ENCODE measurements around the gene TASOR2.

The TASOR2 gene

DNA sequence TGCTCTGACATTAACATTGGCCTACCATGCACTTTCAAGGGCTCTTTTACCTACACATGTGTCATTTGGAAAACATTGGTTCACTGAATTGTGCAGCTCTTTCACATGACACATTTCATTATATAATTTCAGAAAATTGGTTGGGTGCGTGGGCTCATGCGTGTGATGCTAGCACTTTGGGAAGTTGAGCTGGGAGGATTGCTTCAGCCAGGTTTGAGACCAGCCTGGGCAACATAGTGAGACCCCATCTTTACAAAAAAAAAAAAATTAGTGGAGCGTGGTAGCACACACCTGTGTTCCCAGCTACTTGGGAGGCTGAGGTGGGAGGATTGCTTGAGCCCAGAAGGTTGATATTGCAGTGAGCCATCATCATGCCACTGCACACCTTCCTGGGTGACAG is 3.9 kb downstream of the TASOR2 start:
- no peak for FAIRE-seq

DNA sequence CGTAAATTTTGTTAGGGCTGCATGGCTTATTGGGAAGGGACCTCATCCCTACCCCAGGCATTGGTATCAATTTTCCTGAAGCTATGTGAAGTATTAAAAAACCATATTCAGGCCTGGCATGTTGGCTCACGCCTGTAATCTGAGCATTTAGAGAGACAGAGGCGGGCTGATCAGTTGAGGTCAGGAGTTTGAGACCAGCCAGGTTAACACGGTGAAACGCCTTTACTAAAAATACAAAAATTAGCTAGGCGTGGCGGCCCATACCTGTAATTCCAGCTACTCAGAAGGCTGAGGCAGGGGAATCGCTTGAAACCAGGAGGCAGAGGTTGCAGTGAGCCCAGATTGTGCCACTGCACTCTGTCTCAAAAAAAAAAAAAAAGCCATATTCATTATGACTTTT is 7.1 kb downstream of the TASOR2 start:
- FAIRE-seq = no peak

DNA sequence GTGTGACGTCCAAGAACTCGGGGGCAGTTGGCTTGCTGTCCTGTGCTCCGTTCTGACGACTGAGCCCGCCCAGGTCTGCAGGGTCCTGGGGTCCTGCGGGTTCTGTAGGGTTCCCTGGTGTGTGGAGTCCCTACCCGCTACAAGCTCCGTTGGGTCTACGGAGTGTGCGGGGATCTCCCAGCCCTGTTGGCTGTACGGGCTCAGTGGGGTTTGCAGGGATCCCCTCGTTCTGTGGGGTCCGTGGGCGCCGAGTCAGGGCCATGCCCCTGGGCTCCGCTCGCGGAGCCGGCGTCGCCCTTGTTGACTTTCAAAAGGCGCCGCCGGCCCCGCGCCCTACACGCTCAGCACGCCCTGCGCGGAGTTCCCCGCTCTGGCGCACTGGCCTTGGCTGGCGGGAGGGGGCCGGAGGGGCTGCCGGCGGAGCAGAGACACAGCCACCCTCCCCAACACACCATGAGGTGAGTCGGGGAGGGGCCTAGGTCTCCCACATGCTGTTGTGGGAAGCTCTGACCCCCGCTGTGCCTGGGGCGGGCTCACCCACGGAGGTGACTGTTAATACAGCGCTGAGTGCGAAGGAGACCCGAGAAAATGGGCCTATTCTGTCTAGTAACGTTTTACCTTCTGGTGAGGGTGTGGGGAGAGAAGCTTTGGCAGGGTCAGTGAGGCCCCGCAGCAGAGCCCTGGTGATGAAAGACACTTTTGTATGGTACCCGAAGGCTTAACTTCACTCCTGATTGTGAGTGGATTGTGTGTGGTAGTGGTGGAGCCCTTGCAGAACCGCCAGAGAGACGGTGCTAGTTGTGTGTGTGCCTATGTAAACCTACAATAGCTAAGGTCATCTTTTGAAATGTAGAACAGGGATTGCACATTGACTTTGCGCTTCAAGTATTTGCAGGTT is 8.1 kb downstream of the TASOR2 start:
- FAIRE-seq = no peak

DNA sequence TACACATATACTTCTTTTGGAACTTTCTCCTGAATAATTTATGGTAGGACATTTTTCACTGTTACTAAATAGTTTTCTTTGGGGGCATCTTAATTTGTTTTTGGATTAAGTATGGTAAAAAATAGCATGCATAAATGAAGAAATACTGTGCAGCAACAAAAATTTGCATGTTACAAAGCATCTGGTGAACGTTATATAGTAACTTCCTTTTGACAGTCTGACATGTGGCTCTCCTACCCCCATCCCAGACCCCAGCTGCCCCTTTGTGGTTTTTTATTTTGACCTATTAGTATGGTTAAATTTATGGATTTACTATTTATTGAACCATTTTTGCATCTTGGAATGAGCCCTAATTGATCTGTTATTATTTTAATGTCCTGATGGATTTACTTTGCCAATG is 9.9 kb downstream of the TASOR2 start:
- FAIRE-seq = no peak

DNA sequence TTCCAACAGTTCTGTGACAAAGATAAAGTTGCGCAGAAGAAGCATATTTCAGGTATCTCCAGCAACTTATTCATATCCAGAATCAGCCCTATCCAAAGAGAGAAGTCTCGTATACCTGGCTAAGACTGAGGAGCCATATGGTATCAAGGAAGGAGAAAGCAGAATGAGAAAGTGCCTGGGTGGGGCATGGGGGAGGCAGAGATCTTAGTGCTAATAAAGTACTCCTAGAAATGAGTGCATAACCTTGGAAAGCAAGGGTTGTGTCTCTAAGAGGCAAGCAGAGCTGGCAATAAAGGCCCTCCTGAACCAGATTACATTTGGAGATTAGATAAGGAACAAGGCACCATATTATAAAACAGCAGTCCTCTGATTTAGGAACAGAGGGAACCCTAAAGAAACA is 12.7 kb downstream of the TASOR2 start:
- FAIRE-seq = no peak

DNA sequence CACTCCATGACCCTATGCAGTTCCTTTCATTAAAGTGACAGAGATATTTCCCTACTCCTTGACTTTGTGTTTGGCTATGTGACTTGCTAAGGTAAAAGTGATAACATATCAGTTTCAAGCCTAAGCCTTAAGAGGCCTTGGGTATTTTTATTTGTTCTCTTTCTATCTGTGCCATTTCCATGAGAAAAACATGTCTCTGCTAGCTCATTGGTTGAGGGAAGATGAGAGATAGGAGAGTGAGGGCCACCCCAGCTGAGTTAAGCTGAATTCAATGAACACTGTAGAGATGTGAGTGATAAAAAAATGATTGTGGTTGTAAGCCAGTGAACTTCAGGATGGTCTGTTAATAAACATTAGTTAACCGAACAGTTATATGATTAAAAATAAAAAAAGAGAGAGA is 13.4 kb downstream of the TASOR2 start:
- FAIRE-seq = no peak

DNA sequence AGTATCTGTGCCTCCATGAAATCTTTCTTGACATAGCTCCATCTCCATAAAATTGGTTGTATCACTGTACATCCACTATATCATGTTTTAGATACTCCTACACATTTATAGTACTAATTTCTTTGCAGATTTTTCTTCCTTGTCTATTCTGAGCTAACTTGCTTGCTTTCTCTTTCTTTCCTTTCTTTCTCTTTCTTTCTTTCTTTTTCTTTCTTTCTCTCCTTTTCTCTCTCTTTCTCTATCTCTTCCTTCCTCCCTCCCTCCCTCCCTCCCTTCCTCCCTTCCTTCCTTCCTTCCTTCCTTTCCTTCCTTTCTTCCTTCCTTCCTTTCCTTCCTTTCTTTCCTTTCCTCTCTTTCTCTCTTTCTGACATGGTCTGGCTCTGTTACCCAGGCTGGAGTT is 23.7 kb downstream of the TASOR2 start:
- FAIRE-seq = no peak

DNA sequence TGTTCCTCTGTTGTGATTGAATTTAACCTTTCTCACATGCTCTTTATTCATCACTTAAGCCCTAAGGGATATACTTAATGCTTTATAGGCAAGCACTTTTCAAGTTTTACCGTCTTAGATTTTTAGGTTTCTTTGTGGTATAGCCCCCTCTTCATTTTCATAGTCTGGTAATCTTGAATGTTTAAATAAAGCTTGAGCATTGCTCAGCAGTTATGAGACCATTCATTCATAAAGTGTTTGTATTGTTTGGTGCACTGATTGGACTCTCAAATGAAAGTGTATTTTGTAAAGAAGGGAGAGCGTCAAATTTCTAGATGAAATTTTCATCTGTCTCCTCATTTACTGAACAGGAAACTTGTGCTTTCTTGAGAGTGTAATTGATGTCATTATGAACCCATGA is 25.2 kb downstream of the TASOR2 start:
- no peak for FAIRE-seq

DNA sequence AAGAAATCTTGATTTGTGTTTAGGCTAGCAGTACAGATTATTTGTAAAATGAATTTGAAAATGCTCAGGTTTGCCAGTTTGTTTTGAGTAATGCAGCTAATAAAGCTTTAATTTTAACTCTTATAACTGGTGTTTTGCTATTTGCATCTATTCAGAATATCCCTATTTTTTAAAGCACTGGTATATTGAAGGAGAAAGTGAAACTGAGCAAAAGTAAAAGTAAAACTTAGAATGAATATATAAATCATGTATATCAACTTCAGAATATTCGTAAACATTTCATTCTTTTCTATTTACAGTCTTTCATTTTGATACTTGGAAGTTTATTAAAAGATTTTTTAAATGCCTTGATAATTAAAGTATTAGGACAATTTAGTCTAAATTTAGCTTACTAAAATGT is 26.2 kb downstream of the TASOR2 start:
- FAIRE-seq = peak; percentile 79

DNA sequence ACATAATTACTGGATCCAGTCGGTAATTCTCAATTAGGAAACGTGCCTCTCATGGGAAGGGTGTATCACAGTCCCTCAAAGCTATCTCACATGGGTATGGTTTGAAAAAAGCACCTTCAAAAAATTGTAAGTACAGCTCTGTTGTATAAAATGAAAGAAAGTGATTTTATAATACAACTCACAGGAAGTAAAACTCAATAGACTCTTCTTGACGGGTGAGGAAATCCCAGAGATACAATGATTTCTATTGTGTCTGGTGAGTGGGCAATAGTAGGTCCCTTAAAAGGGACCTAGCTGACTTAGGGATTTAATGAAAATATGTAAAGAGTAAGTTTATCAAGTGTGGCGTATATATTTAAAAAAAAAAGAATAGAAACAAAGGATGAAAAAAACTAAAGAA is 27.0 kb downstream of the TASOR2 start:
- no peak for FAIRE-seq

DNA sequence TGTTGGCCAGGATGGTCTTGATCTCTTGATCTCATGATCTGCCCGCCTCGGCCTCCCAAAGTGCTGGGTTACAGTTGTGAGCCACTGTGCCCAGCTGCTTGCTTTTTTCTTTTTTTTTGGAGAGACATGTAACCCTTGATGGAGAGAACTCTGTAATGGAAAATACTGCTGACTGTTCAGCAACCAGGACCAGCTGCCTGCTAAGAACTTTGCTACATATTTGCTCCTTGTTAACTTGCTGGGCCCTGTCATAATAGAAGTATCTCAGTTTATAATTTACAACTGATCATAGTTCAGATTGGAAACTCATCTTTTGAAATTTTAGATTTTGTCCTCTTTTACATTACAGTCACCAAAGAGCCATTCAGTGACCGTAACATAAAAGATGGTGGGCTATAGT is 34.9 kb downstream of the TASOR2 start:
- no peak for FAIRE-seq

DNA sequence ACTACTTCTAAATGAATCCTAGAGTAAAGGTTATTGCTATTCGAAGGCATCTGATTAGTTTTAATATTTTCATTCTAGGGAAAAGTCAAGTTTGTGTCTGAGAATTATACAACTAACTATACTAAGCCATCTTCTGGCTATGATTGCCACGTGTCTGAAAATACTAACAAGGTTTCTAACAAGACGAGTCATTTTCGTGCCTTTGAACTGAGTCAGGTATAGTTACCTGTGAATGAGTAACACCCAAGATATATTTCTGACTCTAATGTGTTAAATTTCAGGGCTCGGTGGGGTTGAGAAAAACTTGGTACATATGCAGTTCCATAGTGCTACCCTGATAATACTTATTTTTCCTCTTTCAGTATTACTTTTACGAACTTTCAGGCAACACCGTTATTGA is 35.5 kb downstream of the TASOR2 start:
- no peak for FAIRE-seq

DNA sequence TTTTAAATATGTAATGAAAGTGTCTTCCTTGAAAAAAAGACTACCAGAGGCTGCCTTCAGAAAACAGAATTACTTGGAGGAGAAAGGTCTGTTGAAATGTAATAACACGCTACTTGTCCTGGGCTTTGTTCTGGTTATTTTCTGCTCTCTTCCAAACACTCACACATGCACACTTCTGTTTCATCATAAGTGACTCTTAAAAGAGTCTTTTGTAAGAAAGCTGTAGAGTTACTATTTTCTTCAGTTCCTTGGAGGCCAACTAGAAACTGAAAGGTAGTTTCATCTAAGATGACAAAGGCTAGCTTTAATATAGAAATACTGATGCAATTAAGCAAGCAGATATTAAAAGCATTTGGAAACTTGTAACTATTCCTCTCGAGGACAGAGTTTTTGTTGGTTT is 39.1 kb downstream of the TASOR2 start:
- FAIRE-seq = no peak

DNA sequence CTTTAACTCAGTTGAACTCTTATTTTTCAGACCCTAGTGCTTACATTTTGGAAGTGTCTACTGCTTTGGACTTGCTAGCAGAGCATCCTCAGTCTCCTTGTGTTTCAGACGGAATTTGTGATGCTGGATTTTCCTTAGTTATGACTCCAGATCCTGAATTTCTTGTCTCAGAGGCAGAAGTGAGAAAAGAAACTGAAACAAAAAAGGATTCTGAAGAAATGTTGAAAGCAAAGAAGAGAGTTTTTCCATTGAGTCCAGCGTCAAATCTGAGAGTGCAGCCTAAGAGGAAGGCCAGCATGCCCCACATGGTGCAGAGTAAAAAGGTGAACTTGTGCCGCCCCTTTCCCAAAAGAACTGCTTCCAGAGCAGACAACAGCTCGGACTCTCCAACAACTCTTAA is 46.1 kb downstream of the TASOR2 start:
- FAIRE-seq = no peak

DNA sequence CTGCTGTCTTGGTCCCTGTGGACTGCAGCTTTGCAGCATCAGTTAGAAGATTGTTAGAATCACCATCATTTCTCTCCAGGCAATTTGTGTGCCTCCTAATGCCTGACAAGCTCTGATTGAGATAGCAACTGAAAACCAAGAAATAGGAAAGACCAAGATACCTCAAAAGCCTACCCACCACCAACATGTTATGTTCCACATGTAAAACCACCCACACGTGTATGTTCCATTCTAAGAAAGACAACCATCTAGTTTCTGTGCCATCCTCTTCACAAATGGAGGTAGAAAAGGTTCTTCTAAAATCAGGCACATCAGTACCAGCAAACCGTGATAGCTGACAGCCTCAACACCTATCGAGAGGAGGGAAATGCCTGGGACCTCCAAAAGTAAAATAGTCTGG is 46.9 kb downstream of the TASOR2 start:
- FAIRE-seq = no peak

DNA sequence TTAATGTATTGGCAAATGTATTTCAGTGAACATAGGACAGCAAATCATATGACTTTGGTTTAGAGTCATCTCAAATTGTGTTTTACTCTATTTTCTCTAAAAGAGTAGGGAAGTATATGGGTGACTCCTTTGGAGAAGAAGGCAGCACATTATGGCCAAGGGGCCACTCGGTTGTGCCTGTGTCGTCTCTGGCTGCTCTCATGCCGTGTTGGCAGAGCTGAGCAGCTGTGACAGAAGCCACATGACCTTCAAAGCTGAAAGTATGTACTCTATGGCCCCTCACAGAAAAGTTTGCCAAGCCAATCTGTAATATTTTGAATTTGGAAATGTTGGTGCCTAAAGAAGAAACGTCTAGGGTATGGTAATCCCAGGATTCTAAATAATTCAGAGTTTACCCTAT is 47.5 kb downstream of the TASOR2 start:
- FAIRE-seq = no peak

Measured in A204.1 (cell line).